ENCODE results near the gene KIF11. TPM values are rescaled to one million over a fixed set of nuclear protein-coding genes. Genes with fewer than 3 reads are reported as not detected.

Gene KIF11
- total RNA-seq, 1 experiment from 2014 or later, result 47.8 TPM

DNA sequence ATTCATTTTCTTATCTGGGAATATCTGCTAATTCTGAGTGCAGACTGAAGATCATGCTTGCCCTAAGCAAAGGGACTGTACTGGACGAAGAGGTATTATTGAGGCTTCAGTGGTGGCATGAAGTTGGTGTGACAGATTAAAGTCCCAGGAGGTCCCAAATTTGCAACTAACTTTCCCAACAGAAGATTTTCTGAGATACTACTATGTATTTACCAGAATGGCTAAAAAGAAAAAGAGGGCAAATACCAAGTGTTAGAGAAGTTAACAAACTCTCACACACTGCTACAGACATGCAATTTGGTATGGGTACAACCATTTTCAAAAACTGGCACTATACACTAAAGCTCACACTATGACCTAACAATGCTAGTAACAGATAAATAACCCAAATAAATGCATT, 47.4 kb upstream of the KIF11 start:
- intact Hi-C loops (cut with micrococcal nuclease; ENCODE audit: unreplicated experiment), result no loop called here
- H3K27me3 ChIP-seq (ENCODE audit: control insufficient read depth, insufficient read depth, low read length), result no peaks in the 10 kb centered on the region
- no peaks in the 10 kb centered on the region for H3K9me3 ChIP-seq (ENCODE audit: control insufficient read depth, insufficient read depth, low read depth, low read length)
- no peak for ATAC-seq
- no peaks in the 10 kb centered on the region for H3K4me1 ChIP-seq (ENCODE audit: control insufficient read depth, insufficient read depth, low read length)
- ChIA-PET CTCF (no interaction called here), POLR2A (no interaction called here)
- in situ Hi-C loops (cut with HindIII; ENCODE audit: low pct_unique_long_range_greater_than_20kb, low sequenced_read_pairs), result no loop called here
- no peak overlapping the region for H3K4me3 ChIP-seq (ENCODE audit: low read depth in 2 of 2, low read length in 2 of 2)
- DNase-seq (ENCODE audit: low read depth, low spot score), result no peak
- H3K36me3 ChIP-seq (ENCODE audit: control insufficient read depth, insufficient read depth, low read length), result no peaks in the 10 kb centered on the region
- TF ChIP-seq, protein P1, sequence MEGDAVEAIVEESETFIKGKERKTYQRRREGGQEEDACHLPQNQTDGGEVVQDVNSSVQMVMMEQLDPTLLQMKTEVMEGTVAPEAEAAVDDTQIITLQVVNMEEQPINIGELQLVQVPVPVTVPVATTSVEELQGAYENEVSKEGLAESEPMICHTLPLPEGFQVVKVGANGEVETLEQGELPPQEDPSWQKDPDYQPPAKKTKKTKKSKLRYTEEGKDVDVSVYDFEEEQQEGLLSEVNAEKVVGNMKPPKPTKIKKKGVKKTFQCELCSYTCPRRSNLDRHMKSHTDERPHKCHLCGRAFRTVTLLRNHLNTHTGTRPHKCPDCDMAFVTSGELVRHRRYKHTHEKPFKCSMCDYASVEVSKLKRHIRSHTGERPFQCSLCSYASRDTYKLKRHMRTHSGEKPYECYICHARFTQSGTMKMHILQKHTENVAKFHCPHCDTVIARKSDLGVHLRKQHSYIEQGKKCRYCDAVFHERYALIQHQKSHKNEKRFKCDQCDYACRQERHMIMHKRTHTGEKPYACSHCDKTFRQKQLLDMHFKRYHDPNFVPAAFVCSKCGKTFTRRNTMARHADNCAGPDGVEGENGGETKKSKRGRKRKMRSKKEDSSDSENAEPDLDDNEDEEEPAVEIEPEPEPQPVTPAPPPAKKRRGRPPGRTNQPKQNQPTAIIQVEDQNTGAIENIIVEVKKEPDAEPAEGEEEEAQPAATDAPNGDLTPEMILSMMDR (IDR thresholded peaks at IDR 0.05), result no peak
- no peak for TF ChIP-seq REST (IDR thresholded peaks at IDR 0.05; ENCODE audit: insufficient read depth in 1 of 2, low read depth in 2 of 2, low read length in 1 of 2)
- no peak for TF ChIP-seq POLR2AphosphoS5 (IDR thresholded peaks at IDR 0.05; ENCODE audit: low read depth, low read length)
- TF ChIP-seq SIN3A (IDR thresholded peaks at IDR 0.05; ENCODE audit: borderline replicate concordance, insufficient read depth, low read depth, low read length), result no peak
- TF ChIP-seq TCF7L2 (IDR thresholded peaks at IDR 0.05; ENCODE audit: low read depth, low read length), result no peak
- BruUV-seq (replicated peaks), result no TSS peak
- H3K27ac ChIP-seq (ENCODE audit: low read length), result no peak overlapping the region

- ChIA-PET POLR2A (no interaction called here), CTCF (no interaction called here)
- Histone ChIP-seq H3K27me3 (ENCODE audit: control insufficient read depth, insufficient read depth, low read length) (no peaks in the 10 kb centered on the region), H3K27ac (ENCODE audit: low read length) (no peak overlapping the region), H3K36me3 (ENCODE audit: control insufficient read depth, insufficient read depth, low read length) (no peaks in the 10 kb centered on the region), H3K9me3 (ENCODE audit: control insufficient read depth, insufficient read depth, low read depth, low read length) (no peaks in the 10 kb centered on the region), H3K4me3 (ENCODE audit: low read depth in 2 of 2, low read length in 2 of 2) (no peak overlapping the region), H3K4me1 (ENCODE audit: control insufficient read depth, insufficient read depth, low read length) (no peaks in the 10 kb centered on the region)
- intact Hi-C loops (cut with micrococcal nuclease; ENCODE audit: unreplicated experiment), result no loop called here
- TF ChIP-seq REST (IDR thresholded peaks at IDR 0.05; ENCODE audit: insufficient read depth in 1 of 2, low read depth in 2 of 2, low read length in 1 of 2) (no peak), TCF7L2 (IDR thresholded peaks at IDR 0.05; ENCODE audit: low read depth, low read length) (no peak), SIN3A (IDR thresholded peaks at IDR 0.05; ENCODE audit: borderline replicate concordance, insufficient read depth, low read depth, low read length) (no peak), POLR2AphosphoS5 (IDR thresholded peaks at IDR 0.05; ENCODE audit: low read depth, low read length) (no peak)
- TF ChIP-seq, protein P1 (IDR thresholded peaks at IDR 0.05), result no peak
- BruUV-seq (replicated peaks), result no TSS peak
- DNase-seq (ENCODE audit: low read depth, low spot score) (no peak), ATAC-seq (no peak)
- in situ Hi-C loops (cut with HindIII; ENCODE audit: low pct_unique_long_range_greater_than_20kb, low sequenced_read_pairs), result no loop called here
Observed at GRCh38 chr10:92547676-92548075, 45.3 kb upstream of the KIF11 start.
